ENCODE measurements around the gene SNRK. TPM values are rescaled to one million over a fixed set of nuclear protein-coding genes. Genes with fewer than 3 reads are reported as not detected.

SNRK gene
- total and polyA plus RNA-seq, 2 of the 13 experiments (the other 11 are each of a cell fraction or from before 2014, with no cell fraction given), result 11.4 to 16.1 TPM

DNA sequence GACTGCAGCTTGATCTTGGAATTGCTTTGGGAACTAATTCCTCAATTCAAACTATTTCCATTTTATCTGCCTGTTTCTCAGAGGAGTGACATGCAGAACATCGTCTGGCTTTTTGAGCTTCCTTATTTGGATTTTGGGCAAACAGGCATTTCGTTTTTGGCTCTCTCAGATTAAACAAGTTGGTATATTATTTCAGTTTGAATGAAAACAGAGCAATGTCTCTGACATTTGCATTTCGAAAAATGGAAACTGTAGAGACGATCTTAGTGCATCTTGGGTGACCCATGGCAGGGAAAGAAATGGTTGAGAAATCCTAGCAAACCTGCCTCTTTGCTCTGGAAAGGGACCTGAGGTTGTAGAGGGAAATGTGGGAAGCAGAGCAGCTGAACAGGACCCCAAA, 33.0 kb upstream of the SNRK start (continued):
- TF ChIP-seq, protein P1, sequence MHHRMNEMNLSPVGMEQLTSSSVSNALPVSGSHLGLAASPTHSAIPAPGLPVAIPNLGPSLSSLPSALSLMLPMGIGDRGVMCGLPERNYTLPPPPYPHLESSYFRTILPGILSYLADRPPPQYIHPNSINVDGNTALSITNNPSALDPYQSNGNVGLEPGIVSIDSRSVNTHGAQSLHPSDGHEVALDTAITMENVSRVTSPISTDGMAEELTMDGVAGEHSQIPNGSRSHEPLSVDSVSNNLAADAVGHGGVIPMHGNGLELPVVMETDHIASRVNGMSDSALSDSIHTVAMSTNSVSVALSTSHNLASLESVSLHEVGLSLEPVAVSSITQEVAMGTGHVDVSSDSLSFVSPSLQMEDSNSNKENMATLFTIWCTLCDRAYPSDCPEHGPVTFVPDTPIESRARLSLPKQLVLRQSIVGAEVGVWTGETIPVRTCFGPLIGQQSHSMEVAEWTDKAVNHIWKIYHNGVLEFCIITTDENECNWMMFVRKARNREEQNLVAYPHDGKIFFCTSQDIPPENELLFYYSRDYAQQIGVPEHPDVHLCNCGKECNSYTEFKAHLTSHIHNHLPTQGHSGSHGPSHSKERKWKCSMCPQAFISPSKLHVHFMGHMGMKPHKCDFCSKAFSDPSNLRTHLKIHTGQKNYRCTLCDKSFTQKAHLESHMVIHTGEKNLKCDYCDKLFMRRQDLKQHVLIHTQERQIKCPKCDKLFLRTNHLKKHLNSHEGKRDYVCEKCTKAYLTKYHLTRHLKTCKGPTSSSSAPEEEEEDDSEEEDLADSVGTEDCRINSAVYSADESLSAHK (CRISPR knock-in tag; IDR thresholded peaks at IDR 0.05; ENCODE audit: borderline replicate concordance), result no peak
- no peak for TF ChIP-seq ZNF7 (CRISPR knock-in tag; IDR thresholded peaks at IDR 0.05)
- TF ChIP-seq, protein P2, sequence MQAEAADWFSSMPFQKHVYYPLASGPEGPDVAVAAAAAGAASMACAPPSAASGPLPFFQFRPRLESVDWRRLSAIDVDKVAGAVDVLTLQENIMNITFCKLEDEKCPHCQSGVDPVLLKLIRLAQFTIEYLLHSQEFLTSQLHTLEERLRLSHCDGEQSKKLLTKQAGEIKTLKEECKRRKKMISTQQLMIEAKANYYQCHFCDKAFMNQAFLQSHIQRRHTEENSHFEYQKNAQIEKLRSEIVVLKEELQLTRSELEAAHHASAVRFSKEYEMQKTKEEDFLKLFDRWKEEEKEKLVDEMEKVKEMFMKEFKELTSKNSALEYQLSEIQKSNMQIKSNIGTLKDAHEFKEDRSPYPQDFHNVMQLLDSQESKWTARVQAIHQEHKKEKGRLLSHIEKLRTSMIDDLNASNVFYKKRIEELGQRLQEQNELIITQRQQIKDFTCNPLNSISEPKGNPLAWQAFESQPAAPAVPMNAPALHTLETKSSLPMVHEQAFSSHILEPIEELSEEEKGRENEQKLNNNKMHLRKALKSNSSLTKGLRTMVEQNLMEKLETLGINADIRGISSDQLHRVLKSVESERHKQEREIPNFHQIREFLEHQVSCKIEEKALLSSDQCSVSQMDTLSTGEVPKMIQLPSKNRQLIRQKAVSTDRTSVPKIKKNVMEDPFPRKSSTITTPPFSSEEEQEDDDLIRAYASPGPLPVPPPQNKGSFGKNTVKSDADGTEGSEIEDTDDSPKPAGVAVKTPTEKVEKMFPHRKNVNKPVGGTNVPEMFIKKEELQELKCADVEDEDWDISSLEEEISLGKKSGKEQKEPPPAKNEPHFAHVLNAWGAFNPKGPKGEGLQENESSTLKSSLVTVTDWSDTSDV (CRISPR knock-in tag; IDR thresholded peaks at IDR 0.05), result no peak
- no peak for TF ChIP-seq NR2F6 (IDR thresholded peaks at IDR 0.05)
- no peak for TF ChIP-seq NR2F6 (CRISPR knock-in tag; IDR thresholded peaks at IDR 0.05)
- no peak for TF ChIP-seq ZNF879 (CRISPR knock-in tag; IDR thresholded peaks at IDR 0.05)
- TF ChIP-seq, protein P3, sequence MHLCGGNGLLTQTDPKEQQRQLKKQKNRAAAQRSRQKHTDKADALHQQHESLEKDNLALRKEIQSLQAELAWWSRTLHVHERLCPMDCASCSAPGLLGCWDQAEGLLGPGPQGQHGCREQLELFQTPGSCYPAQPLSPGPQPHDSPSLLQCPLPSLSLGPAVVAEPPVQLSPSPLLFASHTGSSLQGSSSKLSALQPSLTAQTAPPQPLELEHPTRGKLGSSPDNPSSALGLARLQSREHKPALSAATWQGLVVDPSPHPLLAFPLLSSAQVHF (CRISPR knock-in tag; IDR thresholded peaks at IDR 0.05), result no peak

DNA sequence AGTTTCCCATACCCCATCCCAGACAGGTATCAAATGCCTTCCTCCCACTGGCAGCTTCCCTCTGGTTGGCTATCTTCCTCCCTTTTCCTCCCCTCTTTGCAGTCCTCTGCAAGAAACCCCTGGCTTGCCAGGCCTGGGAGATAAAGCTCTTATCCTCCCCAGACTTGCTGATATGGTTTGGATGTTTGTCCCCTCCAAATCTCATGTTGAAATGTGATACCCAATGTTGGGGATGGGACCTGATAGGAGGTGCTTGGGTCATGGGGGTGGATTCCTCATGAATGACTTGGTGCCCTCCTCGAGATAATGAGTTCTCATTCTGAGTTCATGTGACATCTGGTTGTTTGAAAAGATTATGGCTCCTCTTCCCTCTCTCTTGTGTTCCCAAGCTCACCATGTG, 32.2 kb upstream of the SNRK start:
- DNase-seq (ENCODE audit: low spot score) (no peak), ATAC-seq (no peak), FAIRE-seq (no peak)
- H3K4me1 ChIP-seq (ENCODE audit: insufficient read depth, low read length), result peaks cover 10% of the 10 kb centered on the region
- no peaks in the 10 kb centered on the region for H3K9me3 ChIP-seq (ENCODE audit: low read length)
- H3K79me2 ChIP-seq (ENCODE audit: insufficient read depth, low read length), result no peaks in the 10 kb centered on the region
- BruUV-seq (replicated peaks), result no TSS peak
- no peaks in the 10 kb centered on the region for H4K20me1 ChIP-seq (ENCODE audit: insufficient read depth, low read length)
- H3K36me3 ChIP-seq (replicated peaks in 1 of 2; ENCODE audit: control insufficient read depth in 1 of 2, insufficient read depth in 2 of 2, low read length in 2 of 2), result no peaks in the 10 kb centered on the region
- in situ Hi-C loops (cut with HindIII; ENCODE audit: extremely low pct_ligation_motif_present, low pct_unique_long_range_greater_than_20kb), result no loop called here
- WGBS (ENCODE audit: low lambda C conversion rate), result 0% methylated on average over 1 of the region's 1 CpG
- intact Hi-C loops (cut with micrococcal nuclease; ENCODE audit: unreplicated experiment), result no loop called here
- no peak overlapping the region for H3K9ac ChIP-seq (ENCODE audit: insufficient read depth, low read depth, low read length)
- H3K4me3 ChIP-seq (replicated peaks in 1 of 3; ENCODE audit: insufficient read depth in 1 of 3, low read depth in 2 of 3, low read length in 3 of 3), result no peak overlapping the region
- POLR2A ChIA-PET, result no interaction called here
- CTCF ChIA-PET (ENCODE audit: low intra/inter-chr PET ratio, low total read pairs), result no interaction called here
- H3K27me3 ChIP-seq (ENCODE audit: control insufficient read depth in 1 of 2, insufficient read depth in 2 of 2, low read length in 2 of 2), result peaks cover 0 to 22% of the 10 kb centered on the region in 2 experiments; a peak in 2 of 5 replicates
- TF ChIP-seq, protein P4, sequence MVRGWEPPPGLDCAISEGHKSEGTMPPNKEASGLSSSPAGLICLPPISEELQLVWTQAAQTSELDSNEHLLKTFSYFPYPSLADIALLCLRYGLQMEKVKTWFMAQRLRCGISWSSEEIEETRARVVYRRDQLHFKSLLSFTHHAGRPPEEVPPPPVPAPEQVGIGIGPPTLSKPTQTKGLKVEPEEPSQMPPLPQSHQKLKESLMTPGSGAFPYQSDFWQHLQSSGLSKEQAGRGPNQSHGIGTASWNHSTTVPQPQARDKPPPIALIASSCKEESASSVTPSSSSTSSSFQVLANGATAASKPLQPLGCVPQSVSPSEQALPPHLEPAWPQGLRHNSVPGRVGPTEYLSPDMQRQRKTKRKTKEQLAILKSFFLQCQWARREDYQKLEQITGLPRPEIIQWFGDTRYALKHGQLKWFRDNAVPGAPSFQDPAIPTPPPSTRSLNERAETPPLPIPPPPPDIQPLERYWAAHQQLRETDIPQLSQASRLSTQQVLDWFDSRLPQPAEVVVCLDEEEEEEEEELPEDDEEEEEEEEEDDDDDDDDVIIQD (CRISPR knock-in tag; IDR thresholded peaks at IDR 0.05; ENCODE audit: low read depth), result no peak
- TF ChIP-seq SNRNP70 (IDR thresholded peaks at IDR 0.05; ENCODE audit: low read depth, low read length) (no peak), NFKB2 (CRISPR knock-in tag; IDR thresholded peaks at IDR 0.05; ENCODE audit: borderline replicate concordance) (no peak), MED13 (CRISPR knock-in tag; IDR thresholded peaks at IDR 0.05) (no peak), ZNF761 (CRISPR knock-in tag; conservative IDR thresholded peaks at IDR 0.05) (no peak), ZNF282 (IDR thresholded peaks at IDR 0.05; ENCODE audit: partially characterized antibody) (no peak), GABPB1 (CRISPR knock-in tag; IDR thresholded peaks at IDR 0.05) (no peak)
- H3K4me2 ChIP-seq (ENCODE audit: low read depth, low read length), result no peak overlapping the region
- no peak overlapping the region for H3K27ac ChIP-seq (ENCODE audit: extremely low read length, insufficient read depth, low read length)
- H2AFZ ChIP-seq (ENCODE audit: low read length), result no peak overlapping the region

Data from HepG2 (cell line).